Inferior parietal cortex (tissue), 1 donor: ENCODE results near the gene TNRC6C.
"Not testable (repeated sequence)": the region's sequence is repeated elsewhere in the genome, so short reads cannot be mapped to it uniquely, and the experiment has no call there.

Experiments used
- DNase-seq: peaks from one replicate; pipeline ENCODE4 v3.0.0-alpha.2; 2016; ENCODE audit errors: extremely low spot score

Gene TNRC6C

GRCh38 chr17:78111016-78111726 lies 152.7 kb downstream of the TNRC6C start:
- DNase-seq: no peak

- no peak for DNase-seq
These were observed 153.4 kb downstream of the TNRC6C start for GRCh38 chr17:78111727-78112517.

DNA sequence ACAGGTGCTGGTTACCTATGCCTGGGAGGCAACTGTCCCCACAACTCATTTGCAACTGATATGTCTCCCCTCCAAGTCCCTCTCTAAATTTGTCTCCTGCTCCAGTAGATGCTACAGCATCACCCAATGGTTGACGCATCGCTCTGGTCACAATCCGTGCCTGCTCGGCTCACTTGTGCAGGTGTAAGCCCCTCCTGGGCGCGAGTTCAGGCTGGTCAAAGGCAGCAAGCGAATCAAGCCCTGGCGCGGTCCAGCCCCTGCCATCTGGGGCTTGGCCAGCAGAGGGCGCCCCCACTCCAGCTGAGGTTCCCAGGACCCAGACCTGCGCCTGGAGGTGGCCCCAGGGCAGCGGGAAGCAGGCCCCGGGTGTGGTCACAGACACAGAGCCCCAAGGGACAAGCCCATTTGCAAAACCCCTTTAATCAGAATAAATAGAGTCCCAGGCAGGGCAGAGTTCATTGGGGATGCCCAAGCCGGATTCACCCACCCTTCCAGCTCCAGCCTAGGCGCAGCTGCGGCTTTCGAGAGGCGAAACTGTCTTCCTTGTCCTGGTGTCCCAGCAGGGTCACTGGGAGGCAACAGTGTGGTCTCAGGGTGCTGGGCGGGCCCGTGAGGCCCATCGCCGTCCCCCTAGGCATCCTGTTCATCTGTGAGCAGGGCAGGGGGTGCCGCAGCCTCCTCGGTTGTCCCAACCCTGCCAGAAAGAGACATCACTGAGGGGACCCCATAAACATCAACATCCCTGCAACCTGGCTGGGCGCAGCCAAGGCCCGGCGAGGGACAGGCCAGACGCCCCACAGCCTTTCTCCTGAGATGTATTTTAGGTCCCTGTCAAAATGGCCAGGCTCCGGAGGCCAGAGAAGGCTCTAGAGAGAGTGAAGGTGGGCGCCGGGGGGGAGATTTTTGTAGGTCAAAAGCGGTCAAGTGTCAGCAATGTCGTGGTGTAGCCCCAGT lies 154.3 kb downstream of the TNRC6C start:
- peak; percentile 75 for DNase-seq

GRCh38 chr17:78113804-78114785 lies 155.6 kb downstream of the TNRC6C start:
- DNase-seq: no peak

GRCh38 chr17:78114831-78115723 lies 156.6 kb downstream of the TNRC6C start:
- peak; percentile 76 for DNase-seq

DNA sequence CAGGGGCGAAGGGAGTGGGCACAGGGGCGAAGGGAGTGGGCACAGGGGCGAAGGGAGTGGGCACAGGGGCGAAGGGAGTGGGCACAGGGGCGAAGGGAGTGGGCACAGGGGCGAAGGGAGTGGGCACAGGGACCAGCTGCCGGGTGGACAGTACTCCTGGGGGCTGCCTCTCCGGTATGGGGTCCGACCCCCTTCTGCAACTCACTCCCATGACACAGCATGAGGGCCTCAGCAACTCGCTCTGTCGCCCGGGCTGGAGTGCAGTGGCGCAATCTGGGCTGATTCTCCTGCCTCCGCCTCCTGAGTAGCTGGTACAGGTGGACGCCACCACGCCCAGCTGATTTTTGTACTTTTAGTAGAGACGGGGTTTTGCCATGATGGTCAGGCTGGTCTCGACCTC lies 157.3 kb downstream of the TNRC6C start:
- not testable (repeated sequence) for DNase-seq

- no peak for DNase-seq
These were observed 157.9 kb downstream of the TNRC6C start for GRCh38 chr17:78116411-78116810.

DNA sequence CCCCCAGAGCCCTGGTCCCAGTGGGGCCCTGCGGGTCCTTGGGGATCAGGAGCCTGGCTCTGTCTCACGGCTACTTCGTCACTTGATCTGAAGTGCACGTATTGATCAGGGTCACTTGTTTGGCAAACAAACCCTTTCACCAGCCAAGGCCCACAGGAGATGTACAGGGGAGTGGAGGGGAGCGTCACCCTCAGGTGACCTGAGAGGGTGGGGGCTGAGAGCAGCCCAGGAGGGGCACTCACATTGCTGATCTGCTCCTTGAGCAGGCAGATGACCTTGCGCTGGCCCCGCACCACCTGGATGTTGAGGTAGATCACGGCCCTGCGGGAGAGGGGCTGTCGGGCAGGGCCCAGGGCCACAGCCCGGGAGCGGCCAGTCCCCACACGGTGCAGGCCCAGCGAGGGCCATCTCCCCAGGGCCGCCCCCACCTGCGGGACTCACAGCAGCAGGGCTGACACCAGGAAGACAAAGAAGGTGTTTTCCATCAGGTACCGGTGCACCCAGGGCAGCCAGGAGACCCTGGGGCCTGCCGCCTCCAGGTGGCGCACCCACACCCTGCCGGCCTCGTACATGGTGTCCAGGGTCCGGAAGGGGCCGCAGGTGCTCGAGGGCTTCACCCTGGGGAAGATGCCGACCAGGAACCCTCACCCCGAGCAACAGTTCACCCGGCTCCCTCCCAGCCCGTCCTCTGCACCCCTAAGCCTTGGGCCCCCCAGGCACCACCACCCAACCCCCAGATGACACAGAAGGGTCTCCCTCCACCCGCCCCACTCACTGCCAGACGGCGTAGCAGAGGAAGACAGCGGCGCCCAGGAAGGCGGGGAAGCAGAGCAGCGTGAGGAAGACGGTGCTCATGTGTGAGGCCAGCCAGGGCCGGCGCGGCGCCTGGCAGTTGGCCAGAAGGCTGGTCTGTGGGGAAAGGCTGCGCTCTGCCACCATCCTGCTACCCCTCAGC lies 158.8 kb downstream of the TNRC6C start:
- no peak for DNase-seq

GRCh38 chr17:78118801-78119241 lies 160.3 kb downstream of the TNRC6C start:
- DNase-seq: no peak

- DNase-seq: no peak
These were observed 162.0 kb downstream of the TNRC6C start for GRCh38 chr17:78120537-78120936.

DNA sequence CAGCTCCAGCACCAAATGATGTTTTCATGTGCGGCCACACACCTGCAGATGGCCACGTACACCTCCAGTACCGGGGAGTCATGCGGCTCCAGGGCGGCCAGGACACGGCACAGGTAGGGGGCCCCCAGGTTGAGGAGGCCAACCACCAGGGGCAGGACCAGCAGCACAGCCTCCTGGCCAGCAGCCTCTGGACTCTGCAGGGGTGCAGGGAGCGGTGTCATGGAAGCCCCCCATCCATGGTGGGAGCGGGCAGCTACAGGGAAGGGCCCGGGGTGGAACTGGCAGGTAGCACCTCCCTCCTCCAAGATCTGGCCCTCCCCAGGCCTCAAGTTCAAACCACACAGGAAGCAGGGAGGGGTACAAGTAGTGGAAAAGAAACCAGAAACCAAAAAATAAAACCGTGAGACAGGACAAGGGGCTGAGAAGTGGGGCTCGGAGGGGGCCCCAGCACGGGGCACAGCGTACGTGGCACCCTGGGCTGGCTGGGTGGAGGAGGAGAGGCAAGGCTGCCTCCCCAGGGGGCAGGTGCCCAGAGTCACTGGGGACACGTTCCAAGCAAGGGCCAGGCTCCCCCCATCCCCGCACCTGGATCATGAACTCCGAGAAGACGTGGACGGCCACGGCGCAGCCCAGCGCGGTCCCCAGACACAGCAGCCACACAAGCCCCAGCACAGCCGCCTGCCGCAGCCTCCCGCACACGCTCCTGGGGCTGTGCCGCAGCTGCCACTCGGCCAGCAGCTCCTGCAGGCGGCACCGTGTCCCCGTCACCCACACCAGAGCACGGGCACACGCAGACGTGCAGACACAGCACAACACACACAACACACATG lies 162.7 kb downstream of the TNRC6C start:
- DNase-seq: no peak

GRCh38 chr17:78121801-78122215 lies 163.3 kb downstream of the TNRC6C start:
- no peak for DNase-seq

DNA sequence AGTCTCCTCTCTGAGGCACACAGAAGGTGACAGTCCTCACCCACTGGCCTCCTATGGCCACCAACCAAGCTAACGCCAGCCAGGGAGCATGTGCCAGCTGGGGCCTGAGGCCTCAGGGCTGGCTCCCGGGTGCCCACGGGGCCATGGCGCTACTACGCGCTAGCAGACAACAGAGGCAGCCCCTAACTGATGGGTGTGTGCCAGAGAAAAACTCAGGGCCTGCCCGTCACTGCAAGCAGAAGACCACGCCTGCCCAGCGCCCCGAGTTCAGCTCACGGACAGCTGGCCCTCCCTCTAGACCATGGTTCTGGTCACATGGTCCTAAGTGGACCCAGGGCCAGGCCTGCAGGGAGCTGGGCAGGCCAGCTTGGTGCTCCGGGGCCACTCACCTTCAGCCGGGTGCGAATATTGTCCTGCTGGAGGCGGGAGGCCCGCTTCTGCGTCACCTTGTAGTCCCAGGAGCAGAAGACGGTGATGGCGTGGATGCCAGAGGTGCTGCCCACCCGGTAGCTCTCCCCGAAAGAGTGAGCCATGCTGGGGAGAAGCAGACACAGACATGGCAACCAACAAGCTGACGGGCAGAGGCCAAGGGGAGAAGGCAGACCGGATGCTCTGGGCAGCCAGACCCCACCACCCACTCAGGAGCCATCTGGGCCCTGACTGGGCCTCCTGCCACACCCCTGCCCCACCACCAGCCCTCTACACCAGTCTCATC lies 163.9 kb downstream of the TNRC6C start:
- DNase-seq: no peak

DNA sequence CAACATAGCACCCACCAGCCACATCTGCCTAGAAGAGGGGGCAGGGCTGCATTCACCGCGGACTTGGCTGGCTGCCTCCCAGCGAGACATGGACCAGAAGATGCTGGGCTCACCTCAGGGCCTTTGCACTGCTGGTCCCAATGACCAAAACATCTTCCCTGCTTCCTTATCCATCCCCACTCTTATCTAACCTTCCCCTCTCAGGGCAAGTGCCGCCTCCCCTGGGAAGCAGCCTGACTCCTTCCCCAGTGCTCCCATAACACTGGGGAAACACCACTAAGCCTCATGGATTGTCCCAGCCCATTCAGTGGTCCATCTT lies 164.4 kb downstream of the TNRC6C start:
- DNase-seq: no peak

DNA sequence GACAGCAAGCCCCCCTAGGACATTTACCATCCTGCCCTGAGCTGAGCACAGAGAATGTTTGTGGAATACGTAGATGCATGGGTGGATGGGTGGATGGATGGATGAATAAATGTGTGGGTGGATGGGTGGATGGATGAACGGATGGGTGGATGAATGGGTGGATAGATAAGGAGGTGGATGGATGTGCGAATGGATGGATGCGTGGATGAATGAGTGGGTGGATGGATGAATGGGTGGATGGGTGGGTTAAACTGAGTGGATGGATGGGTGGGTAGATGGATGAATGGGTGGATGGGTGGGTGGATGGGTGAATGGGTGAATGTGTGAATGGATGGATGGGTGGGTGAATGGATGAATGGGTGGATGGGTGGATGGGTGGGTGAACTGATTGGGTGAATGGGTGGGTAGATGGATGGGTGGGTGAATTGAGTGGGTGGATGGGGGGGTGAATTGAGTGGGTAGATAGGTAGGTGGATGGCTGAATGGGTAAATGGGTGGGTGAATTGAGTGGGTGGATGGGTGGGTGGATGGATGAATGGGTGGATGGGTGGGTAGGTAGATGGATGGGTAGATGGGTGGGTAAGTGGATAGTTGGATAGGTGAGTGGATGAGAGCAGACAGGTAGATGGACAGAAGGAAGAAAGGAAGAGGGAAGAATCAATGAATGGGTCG lies 164.9 kb downstream of the TNRC6C start:
- DNase-seq: no peak

DNA sequence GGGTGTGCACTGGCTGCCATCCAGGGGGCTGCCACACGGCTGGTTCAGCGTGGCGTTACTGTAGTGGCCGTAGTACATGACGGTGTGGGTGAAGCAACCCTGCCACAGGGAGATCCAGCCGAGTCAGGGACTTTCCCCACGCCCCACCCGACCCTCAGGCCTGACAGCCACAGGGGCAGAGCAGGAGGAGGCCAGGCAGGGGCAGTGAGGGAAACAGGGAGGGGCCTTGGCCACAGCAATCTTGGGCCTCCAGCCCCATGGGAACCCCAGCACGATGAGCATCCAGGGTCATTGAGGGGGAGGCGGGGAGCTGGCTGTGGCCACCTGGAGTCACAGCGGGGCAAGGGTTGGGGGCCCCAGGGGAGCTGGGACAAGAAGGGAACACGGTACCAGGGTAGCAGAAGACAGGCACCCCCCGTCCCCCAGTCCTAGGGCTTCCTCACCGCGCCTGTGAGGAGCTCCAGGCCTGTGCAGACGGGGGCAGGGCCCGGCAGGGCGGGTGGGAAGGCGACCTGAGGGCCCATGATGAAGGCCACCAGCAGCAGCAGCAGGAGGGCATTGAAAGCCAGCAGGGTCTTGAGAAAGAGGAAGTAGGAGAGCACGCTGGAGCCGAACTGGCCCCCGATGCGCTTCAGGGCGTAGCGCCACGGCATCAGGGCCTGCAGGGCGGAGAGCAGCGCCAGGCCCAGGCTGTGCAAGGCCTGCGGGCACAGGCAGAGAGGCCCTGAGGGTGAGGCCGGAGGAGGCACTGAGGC lies 165.8 kb downstream of the TNRC6C start:
- no peak for DNase-seq
